HEK293 (cell line): ENCODE results near the gene SRMS.
"Not testable (repeated sequence)": the region's sequence is repeated elsewhere in the genome, so short reads cannot be mapped to it uniquely, and the experiment has no call there.

ENCODE experiments used
- CTCF ChIA-PET: fragments of 350-600 bp; formaldehyde crosslinking; extraction: SDS; loops from one replicate; lab custom pipeline; 2021; ENCODE audit warnings: antibody characterized with exemption; lab: Yijun Ruan, JAX
- POLR2A ChIA-PET: fragments of 300-600 bp; formaldehyde crosslinking; extraction: SDS; loops from one replicate; lab custom pipeline; 2020; ENCODE audit warnings: antibody characterized with exemption, inconsistent platforms; lab: Yijun Ruan, JAX
- H3K27ac ChIP-seq: fragments of 200-500 bp; sonication (Bioruptor generic); 2 replicates; pipeline ENCODE4 v1.5.1; 2014; ENCODE audit warnings: low read depth, low read length, control low read depth, inconsistent platforms; ENCODE audit errors: extremely low read depth
- H3K36me3 ChIP-seq, 2 experiments: fragments of 200-500 bp in 1 of 2; sonication (Bioruptor generic) in 1 of 2; 1 replicate in 1 of 2; 2 replicates in 1 of 2; pipeline ENCODE4 v1.5.1; 2014 to 2017; ENCODE audit warnings: inconsistent platforms in 2 of 2, low read length in 2 of 2; ENCODE audit not compliant: control insufficient read depth in 2 of 2, insufficient read depth in 1 of 2
- H3K4me1 ChIP-seq: fragments of 200-500 bp; sonication (Bioruptor generic); 2 replicates; pipeline ENCODE4 v1.5.1; 2014; ENCODE audit warnings: mild to moderate bottlenecking, low read length, inconsistent platforms; ENCODE audit not compliant: control insufficient read depth, insufficient read depth
- H3K4me3 ChIP-seq: 2 replicates; pipeline ENCODE4 v1.5.1; 2011; ENCODE audit warnings: low read depth, mild to moderate bottlenecking, control low read depth, low read length, moderate library complexity
- H3K9me3 ChIP-seq: fragments of 200-500 bp; sonication (Bioruptor generic); 2 replicates; pipeline ENCODE4 v1.5.1; 2014; ENCODE audit warnings: low read depth, low read length, inconsistent platforms; ENCODE audit not compliant: control insufficient read depth, insufficient read depth
- GLIS2 ChIP-seq: fragments of 450-650 bp; formaldehyde crosslinking; IDR thresholded peaks from 2 replicates; pipeline ENCODE4 v1.5.1; 2016; ENCODE audit warnings: missing biosample characterization, missing genetic modification characterization
- KLF10 ChIP-seq: fragments of 450-650 bp; IDR thresholded peaks from 2 replicates; pipeline ENCODE4 v1.5.1; 2018; ENCODE audit warnings: missing biosample characterization, mild to moderate bottlenecking, missing genetic modification characterization
- KLF16 ChIP-seq: fragments of 450-650 bp; formaldehyde crosslinking; IDR thresholded peaks from 2 replicates; pipeline ENCODE4 v1.5.1; 2017; ENCODE audit warnings: missing biosample characterization, missing genetic modification characterization
- KLF9 ChIP-seq: fragments of 450-650 bp; formaldehyde crosslinking; IDR thresholded peaks from 2 replicates; pipeline ENCODE4 v1.5.1; 2016; ENCODE audit warnings: missing biosample characterization, missing genetic modification characterization, low read depth
- PRDM6 ChIP-seq: fragments of 450-650 bp; formaldehyde crosslinking; IDR thresholded peaks from 2 replicates; pipeline ENCODE4 v1.5.1; 2017; ENCODE audit warnings: missing biosample characterization, missing genetic modification characterization
- ZBTB48 ChIP-seq: fragments of 450-650 bp; formaldehyde crosslinking; IDR thresholded peaks from 2 replicates; pipeline ENCODE4 v1.5.1; 2016; ENCODE audit warnings: missing biosample characterization, missing genetic modification characterization
- ZIC2 ChIP-seq: fragments of 450-650 bp; formaldehyde crosslinking; IDR thresholded peaks from 2 replicates; pipeline ENCODE4 v1.5.1; 2016; ENCODE audit warnings: missing biosample characterization, missing genetic modification characterization
- ZNF404 ChIP-seq: fragments of 450-650 bp; formaldehyde crosslinking; IDR thresholded peaks from 2 replicates; pipeline ENCODE4 v1.5.1; 2017; ENCODE audit warnings: missing biosample characterization, missing genetic modification characterization
- ZNF433 ChIP-seq: fragments of 450-650 bp; formaldehyde crosslinking; IDR thresholded peaks from 2 replicates; pipeline ENCODE4 v1.5.1; 2016; ENCODE audit warnings: missing biosample characterization, missing genetic modification characterization, low read depth
- ZNF521 ChIP-seq: fragments of 450-650 bp; formaldehyde crosslinking; IDR thresholded peaks from 2 replicates; pipeline ENCODE4 v1.5.1; 2017; ENCODE audit warnings: missing biosample characterization, mild to moderate bottlenecking, missing genetic modification characterization
- ZNF530 ChIP-seq: fragments of 450-650 bp; formaldehyde crosslinking; IDR thresholded peaks from 2 replicates; pipeline ENCODE4 v1.5.1; 2016; ENCODE audit warnings: low read depth, missing biosample characterization, missing genetic modification characterization
- ZNF610 ChIP-seq: fragments of 450-650 bp; formaldehyde crosslinking; IDR thresholded peaks from 2 replicates; pipeline ENCODE4 v1.5.1; 2016; ENCODE audit warnings: missing biosample characterization, missing genetic modification characterization, borderline replicate concordance
- ZNF654 ChIP-seq: fragments of 450-650 bp; formaldehyde crosslinking; IDR thresholded peaks from 2 replicates; pipeline ENCODE4 v1.5.1; 2016; ENCODE audit warnings: low read depth, missing biosample characterization, missing genetic modification characterization
- ZNF660 ChIP-seq: fragments of 450-650 bp; IDR thresholded peaks from 2 replicates; pipeline ENCODE4 v1.5.1; 2018; ENCODE audit warnings: missing biosample characterization, mild to moderate bottlenecking, missing genetic modification characterization
- ZNF664 ChIP-seq: fragments of 450-650 bp; formaldehyde crosslinking; IDR thresholded peaks from 2 replicates; pipeline ENCODE4 v1.5.1; 2016; ENCODE audit warnings: missing biosample characterization, missing genetic modification characterization
- ZNF747 ChIP-seq: fragments of 450-650 bp; formaldehyde crosslinking; IDR thresholded peaks from 2 replicates; pipeline ENCODE4 v1.5.1; 2016; ENCODE audit warnings: missing biosample characterization, missing genetic modification characterization
- ZNF768 ChIP-seq: fragments of 450-650 bp; formaldehyde crosslinking; IDR thresholded peaks from 2 replicates; pipeline ENCODE4 v1.5.1; 2018; ENCODE audit warnings: missing biosample characterization, mild to moderate bottlenecking, missing genetic modification characterization
- ZSCAN16 ChIP-seq: fragments of 450-650 bp; formaldehyde crosslinking; IDR thresholded peaks from 2 replicates; pipeline ENCODE4 v1.5.1; 2016; ENCODE audit warnings: missing biosample characterization, missing genetic modification characterization
- ZSCAN23 ChIP-seq: fragments of 450-650 bp; formaldehyde crosslinking; IDR thresholded peaks from 2 replicates; pipeline ENCODE4 v1.5.1; 2016; ENCODE audit warnings: missing biosample characterization, missing genetic modification characterization
- ZSCAN30 ChIP-seq: fragments of 450-650 bp; IDR thresholded peaks from 2 replicates; pipeline ENCODE4 v1.5.1; 2018; ENCODE audit warnings: missing biosample characterization, mild to moderate bottlenecking, missing genetic modification characterization, moderate library complexity
- TF ChIP-seq, protein P1 (sequence below): fragments of 450-650 bp; formaldehyde crosslinking; IDR thresholded peaks from 2 replicates; pipeline ENCODE4 v1.5.1; 2016; ENCODE audit warnings: missing biosample characterization, missing genetic modification characterization
- TF ChIP-seq, protein P2 (sequence below): fragments of 450-650 bp; formaldehyde crosslinking; IDR thresholded peaks from 2 replicates; pipeline ENCODE4 v1.5.1; 2016; ENCODE audit warnings: missing biosample characterization, missing genetic modification characterization

SRMS gene

GRCh38 chr20:63561624-63562396, 14.3 kb upstream of the SRMS start (continued):
- TF ChIP-seq, protein P1, sequence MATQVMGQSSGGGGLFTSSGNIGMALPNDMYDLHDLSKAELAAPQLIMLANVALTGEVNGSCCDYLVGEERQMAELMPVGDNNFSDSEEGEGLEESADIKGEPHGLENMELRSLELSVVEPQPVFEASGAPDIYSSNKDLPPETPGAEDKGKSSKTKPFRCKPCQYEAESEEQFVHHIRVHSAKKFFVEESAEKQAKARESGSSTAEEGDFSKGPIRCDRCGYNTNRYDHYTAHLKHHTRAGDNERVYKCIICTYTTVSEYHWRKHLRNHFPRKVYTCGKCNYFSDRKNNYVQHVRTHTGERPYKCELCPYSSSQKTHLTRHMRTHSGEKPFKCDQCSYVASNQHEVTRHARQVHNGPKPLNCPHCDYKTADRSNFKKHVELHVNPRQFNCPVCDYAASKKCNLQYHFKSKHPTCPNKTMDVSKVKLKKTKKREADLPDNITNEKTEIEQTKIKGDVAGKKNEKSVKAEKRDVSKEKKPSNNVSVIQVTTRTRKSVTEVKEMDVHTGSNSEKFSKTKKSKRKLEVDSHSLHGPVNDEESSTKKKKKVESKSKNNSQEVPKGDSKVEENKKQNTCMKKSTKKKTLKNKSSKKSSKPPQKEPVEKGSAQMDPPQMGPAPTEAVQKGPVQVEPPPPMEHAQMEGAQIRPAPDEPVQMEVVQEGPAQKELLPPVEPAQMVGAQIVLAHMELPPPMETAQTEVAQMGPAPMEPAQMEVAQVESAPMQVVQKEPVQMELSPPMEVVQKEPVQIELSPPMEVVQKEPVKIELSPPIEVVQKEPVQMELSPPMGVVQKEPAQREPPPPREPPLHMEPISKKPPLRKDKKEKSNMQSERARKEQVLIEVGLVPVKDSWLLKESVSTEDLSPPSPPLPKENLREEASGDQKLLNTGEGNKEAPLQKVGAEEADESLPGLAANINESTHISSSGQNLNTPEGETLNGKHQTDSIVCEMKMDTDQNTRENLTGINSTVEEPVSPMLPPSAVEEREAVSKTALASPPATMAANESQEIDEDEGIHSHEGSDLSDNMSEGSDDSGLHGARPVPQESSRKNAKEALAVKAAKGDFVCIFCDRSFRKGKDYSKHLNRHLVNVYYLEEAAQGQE (tag by site-specific recombination): no peak
- TF ChIP-seq ZNF433 (no peak), ZIC2 (tag by site-specific recombination) (no peak), ZSCAN16 (no peak), ZSCAN30 (no peak)

DNA sequence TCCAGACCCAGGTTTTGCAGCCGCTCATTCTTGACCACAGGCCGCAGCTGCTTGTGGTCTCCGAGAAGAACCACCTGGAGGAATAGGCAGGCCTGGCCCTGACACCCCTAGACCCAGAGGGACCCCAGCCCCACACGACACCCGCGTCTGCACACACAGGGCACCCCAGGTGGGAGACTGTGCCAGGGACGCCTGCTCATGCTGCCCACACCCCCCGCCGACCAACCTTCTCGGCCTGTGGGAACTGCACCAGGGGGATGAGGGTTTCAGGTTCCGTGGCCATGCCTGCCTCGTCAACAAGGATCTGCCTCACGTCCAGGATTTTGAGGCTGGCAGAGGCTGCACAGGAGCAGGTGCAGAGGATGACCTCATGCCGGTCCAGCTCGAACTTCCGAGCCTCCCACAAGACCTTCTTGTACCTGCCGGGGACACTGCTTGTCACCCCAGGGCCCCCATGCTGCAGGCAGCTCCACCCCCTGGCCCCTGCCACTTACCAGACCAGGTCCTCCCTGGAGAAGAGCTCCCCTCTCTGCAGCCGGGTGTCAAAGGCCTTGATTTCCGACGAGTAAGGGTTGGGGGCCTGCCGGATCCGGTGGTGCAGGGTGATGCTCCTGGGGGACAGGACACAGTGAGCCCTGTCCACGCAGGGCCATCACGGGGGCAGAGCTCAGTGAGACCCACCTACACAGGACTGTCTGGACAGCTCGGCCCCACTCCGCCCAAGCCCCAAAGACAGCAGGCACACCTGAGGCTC, 13.5 kb upstream of the SRMS start:
- H3K36me3 ChIP-seq: peaks cover 0 to 40% of the 10 kb centered on the region in 2 experiments; a peak in 1 of 3 replicates
- TF ChIP-seq ZSCAN23 (no peak), ZNF768 (tag by site-specific recombination) (no peak), ZNF664 (no peak), ZNF660 (tag by site-specific recombination) (no peak), ZNF404 (tag by site-specific recombination) (no peak), ZNF610 (tag by site-specific recombination) (no peak), ZNF521 (tag by site-specific recombination) (no peak), ZBTB48 (tag by site-specific recombination) (no peak), ZNF654 (tag by site-specific recombination) (no peak), KLF16 (tag by site-specific recombination) (no peak), ZNF747 (no peak)
- TF ChIP-seq, protein P2, sequence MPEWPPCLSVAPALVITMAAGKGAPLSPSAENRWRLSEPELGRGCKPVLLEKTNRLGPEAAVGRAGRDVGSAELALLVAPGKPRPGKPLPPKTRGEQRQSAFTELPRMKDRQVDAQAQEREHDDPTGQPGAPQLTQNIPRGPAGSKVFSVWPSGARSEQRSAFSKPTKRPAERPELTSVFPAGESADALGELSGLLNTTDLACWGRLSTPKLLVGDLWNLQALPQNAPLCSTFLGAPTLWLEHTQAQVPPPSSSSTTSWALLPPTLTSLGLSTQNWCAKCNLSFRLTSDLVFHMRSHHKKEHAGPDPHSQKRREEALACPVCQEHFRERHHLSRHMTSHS (tag by site-specific recombination): no peak
- POLR2A ChIA-PET: interaction anchor here (1.5 kb wide), 1 partner anchor 13 kb away, joined by 4 read pairs; the partner anchor contains the start of gene HELZ2
- CTCF ChIA-PET: no interaction called here
- no peak overlapping the region for H3K27ac ChIP-seq
- H3K4me3 ChIP-seq: no peak overlapping the region
- H3K4me1 ChIP-seq: no peaks in the 10 kb centered on the region
- H3K9me3 ChIP-seq: no peaks in the 10 kb centered on the region

DNA sequence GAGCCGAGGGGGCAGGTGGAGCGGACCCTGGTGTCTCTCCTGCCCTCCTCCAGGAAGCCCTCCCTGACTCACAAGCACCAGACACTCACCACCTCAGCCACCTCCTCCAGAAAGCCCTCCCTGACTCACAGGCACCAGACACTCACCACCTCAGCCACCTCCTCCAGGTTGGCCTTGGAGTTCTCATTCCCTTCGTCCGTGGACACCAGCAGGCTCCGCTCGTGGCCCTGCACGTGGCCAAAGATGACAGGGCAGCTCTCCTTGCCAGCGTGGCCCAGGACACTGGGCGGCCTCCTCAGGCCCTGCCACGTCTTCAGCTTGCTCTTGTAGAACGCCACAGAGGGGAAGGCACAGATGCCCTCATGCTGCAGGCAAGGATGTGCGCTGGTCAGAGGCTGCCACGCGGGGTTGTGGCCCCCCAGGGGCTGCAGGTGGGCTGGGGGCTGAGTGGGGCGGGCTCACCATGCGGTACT, 12.8 kb upstream of the SRMS start:
- Histone ChIP-seq H3K4me1 (no peaks in the 10 kb centered on the region), H3K4me3 (no peak overlapping the region), H3K27ac (no peak overlapping the region), H3K9me3 (no peaks in the 10 kb centered on the region), H3K36me3 (peaks cover 0 to 36% of the 10 kb centered on the region in 2 experiments; a peak in 1 of 3 replicates)
- POLR2A ChIA-PET: interaction anchor here (1.5 kb wide), 1 partner anchor 14 kb away, joined by 4 read pairs; the partner anchor contains the start of gene HELZ2
- TF ChIP-seq GLIS2 (tag by site-specific recombination): no peak
- no peak for TF ChIP-seq ZNF530 (tag by site-specific recombination)
- no peak for TF ChIP-seq PRDM6 (tag by site-specific recombination)
- no peak for TF ChIP-seq KLF9
- no peak for TF ChIP-seq KLF10 (tag by site-specific recombination)
- CTCF ChIA-PET: no interaction called here

GRCh38 chr20:63559485-63560332, 12.2 kb upstream of the SRMS start:
- CTCF ChIA-PET, H3K4me3 ChIP-seq, POLR2A ChIA-PET, H3K4me1 ChIP-seq, H3K9me3 ChIP-seq, H3K27ac ChIP-seq: not testable (repeated sequence)
- peaks cover 0 to 34% of the 10 kb centered on the region in 2 experiments; a peak in 1 of 3 replicates for H3K36me3 ChIP-seq
